GM19468 (cell line): Measurements from ENCODE around the gene ZNF275.

Experiments used
- ATAC-seq: cut with Tn5 transposase; IDR thresholded peaks from one replicate; pipeline ENCODE4 v1.9.1; 2021; ENCODE audit warnings: mild to moderate bottlenecking, moderate library complexity, moderate number of reproducible peaks; ENCODE audit not compliant: unreplicated experiment; ENCODE audit errors: extremely low read depth

ZNF275 gene

GRCh38 chrX:153349952-153350351 is 16.0 kb downstream of the ZNF275 start:
- no peak for ATAC-seq

GRCh38 chrX:153351981-153352380 is 18.0 kb downstream of the ZNF275 start:
- ATAC-seq: no peak

GRCh38 chrX:153352858-153353257 is 18.9 kb downstream of the ZNF275 start:
- no peak for ATAC-seq

GRCh38 chrX:153353416-153353815 is 19.5 kb downstream of the ZNF275 start:
- no peak for ATAC-seq

- ATAC-seq: no peak
Observed at GRCh38 chrX:153357877-153358276, 23.9 kb downstream of the ZNF275 start.

- ATAC-seq: no peak
Observed at GRCh38 chrX:153361781-153362397, 27.9 kb downstream of the ZNF275 start.

- ATAC-seq: no peak
Observed at GRCh38 chrX:153365670-153366069, 31.7 kb downstream of the ZNF275 start.

- no peak for ATAC-seq
Observed at GRCh38 chrX:153366119-153366518, 32.2 kb downstream of the ZNF275 start.

GRCh38 chrX:153366878-153367538 is 33.1 kb downstream of the ZNF275 start:
- ATAC-seq: no peak

- no peak for ATAC-seq
Observed at GRCh38 chrX:153370293-153371055, 36.5 kb downstream of the ZNF275 start.

GRCh38 chrX:153371256-153371655 is 37.3 kb downstream of the ZNF275 start:
- no peak for ATAC-seq

GRCh38 chrX:153372949-153373348 is 39.0 kb downstream of the ZNF275 start:
- ATAC-seq: no peak

- ATAC-seq: no peak
Observed at GRCh38 chrX:153374426-153374825, 40.5 kb downstream of the ZNF275 start.

GRCh38 chrX:153375571-153375970 is 41.6 kb downstream of the ZNF275 start:
- no peak for ATAC-seq

GRCh38 chrX:153377727-153378126 is 43.8 kb downstream of the ZNF275 start:
- ATAC-seq: no peak

- ATAC-seq: no peak
Observed at GRCh38 chrX:153378607-153379006, 44.7 kb downstream of the ZNF275 start.

GRCh38 chrX:153379508-153379907 is 45.6 kb downstream of the ZNF275 start:
- no peak for ATAC-seq

GRCh38 chrX:153379971-153380581 is 46.1 kb downstream of the ZNF275 start:
- ATAC-seq: no peak

- ATAC-seq: no peak
Observed at GRCh38 chrX:153380691-153381090, 46.7 kb downstream of the ZNF275 start.

- ATAC-seq: no peak
Observed at GRCh38 chrX:153381684-153382532, 48.0 kb downstream of the ZNF275 start.
